Keratinocyte (primary cell): ENCODE measurements around the gene PLA2G2C. TPM values are rescaled to one million over a fixed set of nuclear protein-coding genes. Genes with fewer than 3 reads are reported as not detected.

ENCODE experiments used
- DNase-seq: peaks from one replicate; pipeline ENCODE4 v3.0.0-alpha.2; 2011; ENCODE audit warnings: low read depth, missing footprints, low spot score
- FAIRE-seq: peaks from 2 replicates; lab custom pipeline; 2011; peaks lifted over from hg19 to GRCh38; lab: Jason Lieb, UNC
- H2AFZ ChIP-seq: 2 replicates; pipeline ENCODE4 v1.6.0; 2012; ENCODE audit warnings: low read length, control low read depth, inconsistent platforms; ENCODE audit not compliant: control insufficient read depth
- H3K27ac ChIP-seq: 2 replicates; pipeline ENCODE4 v1.5.1; 2011; ENCODE audit warnings: low read length; ENCODE audit not compliant: control insufficient read depth, insufficient read depth
- H3K27me3 ChIP-seq: 3 replicates; pipeline ENCODE4 v1.6.0; 2011; ENCODE audit warnings: low read length; ENCODE audit not compliant: control insufficient read depth, insufficient read depth; ENCODE audit errors: extremely low read depth
- H3K36me3 ChIP-seq, 2 experiments: 2 replicates in 1 of 2; 3 replicates in 1 of 2; pipeline ENCODE4 v1.5.1; 2011; ENCODE audit warnings: low read length in 2 of 2, mild to moderate bottlenecking in 1 of 2; ENCODE audit not compliant: control insufficient read depth in 2 of 2, insufficient read depth in 2 of 2; ENCODE audit errors: extremely low read depth in 1 of 2
- H3K4me1 ChIP-seq: 3 replicates; pipeline ENCODE4 v1.5.1; 2011; ENCODE audit warnings: low read length; ENCODE audit not compliant: control insufficient read depth, insufficient read depth; ENCODE audit errors: extremely low read depth
- H3K4me2 ChIP-seq: 3 replicates; pipeline ENCODE4 v1.6.0; 2011; ENCODE audit warnings: low read depth, low read length; ENCODE audit not compliant: control insufficient read depth, insufficient read depth; ENCODE audit errors: extremely low read depth
- H3K4me3 ChIP-seq, 3 experiments: fragments of 200-600 bp in 1 of 3; sonication (generic) in 1 of 3; 2 replicates in 2 of 3; 3 replicates in 1 of 3; pipeline ENCODE4 v1.5.1; 2011 to 2016; ENCODE audit warnings: low read length in 3 of 3, mild to moderate bottlenecking in 3 of 3, control low read depth in 2 of 3, inconsistent platforms in 1 of 3, low read depth in 1 of 3, mixed read lengths in 1 of 3, mixed run types in 1 of 3, moderate library complexity in 1 of 3; ENCODE audit not compliant: control insufficient read depth in 2 of 3, insufficient read depth in 2 of 3; ENCODE audit errors: extremely low read depth in 1 of 3
- H3K79me2 ChIP-seq: 2 replicates; pipeline ENCODE4 v1.6.0; 2012; ENCODE audit warnings: low read length; ENCODE audit not compliant: control insufficient read depth, insufficient read depth
- H3K9ac ChIP-seq: 3 replicates; pipeline ENCODE4 v1.6.0; 2011; ENCODE audit warnings: low read length; ENCODE audit not compliant: control insufficient read depth, insufficient read depth; ENCODE audit errors: extremely low read depth
- H3K9me1 ChIP-seq: 3 replicates; pipeline ENCODE4 v1.6.0; 2011; ENCODE audit warnings: low read length; ENCODE audit not compliant: control insufficient read depth, insufficient read depth; ENCODE audit errors: extremely low read depth
- H3K9me3 ChIP-seq: 2 replicates; pipeline ENCODE4 v1.5.1; 2012; ENCODE audit warnings: low read depth, low read length; ENCODE audit not compliant: control insufficient read depth
- H4K20me1 ChIP-seq: 3 replicates; pipeline ENCODE4 v1.6.0; 2011; ENCODE audit warnings: low read length; ENCODE audit not compliant: control insufficient read depth, insufficient read depth; ENCODE audit errors: extremely low read depth
- CTCF ChIP-seq, 3 experiments: IDR thresholded peaks in 1 of 3; conservative IDR thresholded peaks in 1 of 3; optimal IDR thresholded peaks in 1 of 3; 2 replicates in 2 of 3; 3 replicates in 1 of 3; pipeline versions ENCODE3 to v1.5.1; 2011; ENCODE audit warnings: low read length in 3 of 3, mild to moderate bottlenecking in 3 of 3, moderate library complexity in 2 of 3, control low read depth in 1 of 3, inconsistent platforms in 1 of 3; ENCODE audit not compliant: insufficient read depth in 2 of 3; ENCODE audit errors: extremely low read depth in 1 of 3
- EZH2 ChIP-seq: IDR thresholded peaks from one replicate; pipeline ENCODE4 v1.6.1; 2012; ENCODE audit warnings: inconsistent platforms, mild to moderate bottlenecking, low read length, moderate library complexity
- dilution Hi-C: fragments of 300-500 bp; cut with MboI; formaldehyde crosslinking; loops from one replicate; pipeline ENCODE4 v1.7.0; 2020; ENCODE audit warnings: low sequenced_read_pairs; ENCODE audit not compliant: extremely low pct_ligation_motif_present
- polyA plus RNA-seq, 5 experiments: library from polyadenylated mRNA; depleted of rRNA in 3 of 5; stranded (reverse) in 3 of 5; stranded (forward) in 1 of 5; unstranded in 1 of 5; fragments of >200 nt; gene quantifications; 1 replicate in 1 of 5; 2 replicates in 3 of 5; 3 replicates in 1 of 5; pipeline versions ENCODE4 v1.2.1 to v1.2.3, GENCODE V29; 2011 to 2012; ENCODE audit warnings: missing spikeins in 2 of 5, low read depth in 1 of 5, low replicate concordance in 1 of 5

Gene PLA2G2C
- polyA plus RNA-seq, 1 donor (not counting 4 experiments of a cell fraction or from before 2014, with no cell fraction given), result not detected

GRCh38 chr1:20158358-20159070, 27.8 kb downstream of the PLA2G2C start:
- TF ChIP-seq CTCF (optimal IDR thresholded peaks at IDR 0.05 in 1 of 3, IDR thresholded peaks at IDR 0.05 in 1 of 3, conservative IDR thresholded peaks at IDR 0.05 in 1 of 3; ENCODE audit: extremely low read depth in 1 of 3, insufficient read depth in 2 of 3, low read length in 3 of 3) (peak in 2 of 3 experiments; percentile 12 to 19), EZH2 (no peak)
- no peak overlapping the region for H3K4me3 ChIP-seq
- no peaks in the 10 kb centered on the region for H3K27me3 ChIP-seq
- no peak for FAIRE-seq
- H3K4me1 ChIP-seq, result no peaks in the 10 kb centered on the region
- H3K4me2 ChIP-seq, result no peak overlapping the region
- no peak for DNase-seq
- peaks cover 20% of the 10 kb centered on the region for H3K9me3 ChIP-seq
- no peaks in the 10 kb centered on the region for H4K20me1 ChIP-seq
- no peaks in the 10 kb centered on the region for H3K9me1 ChIP-seq
- no peaks in the 10 kb centered on the region for H3K36me3 ChIP-seq
- no peak overlapping the region for H3K27ac ChIP-seq
- H2AFZ ChIP-seq, result no peak overlapping the region
- H3K79me2 ChIP-seq, result no peaks in the 10 kb centered on the region
- dilution Hi-C loops, result no loop called here
- H3K9ac ChIP-seq, result no peak overlapping the region

- dilution Hi-C loops, result no loop called here
- H3K4me2 ChIP-seq, result no peak overlapping the region
- no peak overlapping the region for H2AFZ ChIP-seq
- H3K9ac ChIP-seq, result no peak overlapping the region
- no peaks in the 10 kb centered on the region for H3K79me2 ChIP-seq
- no peak overlapping the region for H3K4me3 ChIP-seq
- no peaks in the 10 kb centered on the region for H3K27me3 ChIP-seq
- no peaks in the 10 kb centered on the region for H3K36me3 ChIP-seq
- FAIRE-seq (no peak), DNase-seq (no peak)
- TF ChIP-seq CTCF (optimal IDR thresholded peaks at IDR 0.05 in 1 of 3, IDR thresholded peaks at IDR 0.05 in 1 of 3, conservative IDR thresholded peaks at IDR 0.05 in 1 of 3; ENCODE audit: extremely low read depth in 1 of 3, insufficient read depth in 2 of 3, low read length in 3 of 3), result no peak
- TF ChIP-seq EZH2, result no peak
- H3K4me1 ChIP-seq, result peaks cover 6% of the 10 kb centered on the region
- H3K9me1 ChIP-seq, result no peaks in the 10 kb centered on the region
- no peaks in the 10 kb centered on the region for H4K20me1 ChIP-seq
- H3K27ac ChIP-seq, result no peak overlapping the region
- H3K9me3 ChIP-seq, result peaks cover 5% of the 10 kb centered on the region
Measured at GRCh38 chr1:20154301-20154831, 32.0 kb downstream of the PLA2G2C start.
